Measurements from ENCODE around the gene EFS. TPM values are rescaled to one million over a fixed set of nuclear protein-coding genes. Genes with fewer than 3 reads are reported as not detected.

The EFS gene
- total RNA-seq, 4 donors from 2014 or later: 10.1 to 21.4 (median 12.8) TPM

- Histone ChIP-seq H3K4me1 (peaks cover 31 to 46% (median 41%) of the 10 kb centered on the region in 4 donors), H3K27ac (replicated peaks in 1 of 4) (peak overlapping the region in 2 of 4 donors; percentile 91), H3K4me3 (no peak overlapping the region), H3K9me3 (no peaks in the 10 kb centered on the region), H3K27me3 (no peaks in the 10 kb centered on the region), H3K36me3 (peaks cover 10 to 46% (median 32%) of the 10 kb centered on the region in 4 donors)
- TF ChIP-seq POLR2A (IDR thresholded peaks at IDR 0.05; ENCODE audit: low read depth): no peak
- TF ChIP-seq CTCF (IDR thresholded peaks at IDR 0.05): no peak
- no peak for TF ChIP-seq EP300 (IDR thresholded peaks at IDR 0.05)
- TF ChIP-seq POLR2AphosphoS5 (IDR thresholded peaks at IDR 0.05): no peak
- no peak for DNase-seq (ENCODE audit: extremely low spot score)
- intact Hi-C loops (cut with DNase I): loop anchor here (10.0 kb wide), 2 partner anchors 184 to 1136 kb away; partner anchors contain the start of gene SDR39U1
- 88% methylated on average over 17 of the region's 17 CpGs for WGBS
Measured at GRCh38 chr14:23308721-23309445, 56.1 kb downstream of the EFS start.

DNA sequence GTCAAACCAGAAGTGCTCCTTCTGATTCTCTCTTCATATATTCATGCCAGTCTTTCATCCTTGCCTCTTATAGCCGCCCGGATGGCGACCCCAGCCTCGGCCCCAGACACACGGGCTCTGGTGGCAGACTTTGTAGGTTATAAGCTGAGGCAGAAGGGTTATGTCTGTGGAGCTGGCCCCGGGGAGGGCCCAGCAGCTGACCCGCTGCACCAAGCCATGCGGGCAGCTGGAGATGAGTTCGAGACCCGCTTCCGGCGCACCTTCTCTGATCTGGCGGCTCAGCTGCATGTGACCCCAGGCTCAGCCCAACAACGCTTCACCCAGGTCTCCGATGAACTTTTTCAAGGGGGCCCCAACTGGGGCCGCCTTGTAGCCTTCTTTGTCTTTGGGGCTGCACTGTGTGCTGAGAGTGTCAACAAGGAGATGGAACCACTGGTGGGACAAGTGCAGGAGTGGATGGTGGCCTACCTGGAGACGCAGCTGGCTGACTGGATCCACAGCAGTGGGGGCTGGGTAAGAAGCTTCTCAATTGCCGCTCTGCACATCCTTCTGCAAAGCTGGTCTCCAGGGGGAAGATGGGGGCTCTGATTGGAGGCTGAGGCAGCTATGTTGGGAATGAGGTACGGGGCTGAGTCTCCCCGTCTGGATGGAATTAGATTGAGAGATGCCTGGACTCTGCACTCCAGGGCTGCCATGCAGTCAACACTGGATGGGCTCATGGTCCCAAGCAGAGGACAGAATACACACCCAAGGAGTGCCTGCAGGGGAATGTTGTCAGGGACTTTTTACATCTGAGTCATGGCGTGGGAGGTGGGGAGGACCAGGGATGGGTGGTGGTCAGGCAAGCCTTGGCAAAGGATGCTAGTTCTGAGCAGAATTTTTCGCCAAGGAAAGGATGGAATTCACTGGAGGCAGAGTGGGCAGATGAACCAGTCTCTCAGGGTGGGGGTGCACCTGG, 57.0 kb downstream of the EFS start:
- Histone ChIP-seq H3K27ac (replicated peaks in 1 of 4) (peak overlapping the region; percentile 87 to 91 (median 90)), H3K9me3 (no peaks in the 10 kb centered on the region), H3K27me3 (no peaks in the 10 kb centered on the region), H3K36me3 (peaks cover 10 to 46% (median 32%) of the 10 kb centered on the region in 4 donors), H3K4me3 (peak overlapping the region; percentile 69 to 87 (median 75)), H3K4me1 (peaks cover 33 to 50% (median 46%) of the 10 kb centered on the region in 4 donors)
- intact Hi-C loops (cut with DNase I): loop anchor here (10.0 kb wide), 2 partner anchors 183 to 1137 kb away; partner anchors contain the start of gene SDR39U1
- no peak for DNase-seq (ENCODE audit: extremely low spot score)
- no peak for TF ChIP-seq EP300 (IDR thresholded peaks at IDR 0.05)
- TF ChIP-seq POLR2AphosphoS5 (IDR thresholded peaks at IDR 0.05): no peak
- TF ChIP-seq CTCF (IDR thresholded peaks at IDR 0.05): no peak
- no peak for TF ChIP-seq POLR2A (IDR thresholded peaks at IDR 0.05; ENCODE audit: low read depth)
- 80% methylated on average over 14 of the region's 22 CpGs for WGBS

GRCh38 chr14:23307146-23307530, 57.8 kb downstream of the EFS start:
- 10% methylated on average over 4 of the region's 5 CpGs for WGBS
- Histone ChIP-seq H3K4me3 (peak overlapping the region; percentile 69 to 87 (median 75)), H3K9me3 (no peaks in the 10 kb centered on the region), H3K27ac (replicated peaks in 1 of 4) (peak overlapping the region; percentile 87 to 91 (median 90)), H3K27me3 (no peaks in the 10 kb centered on the region), H3K4me1 (peaks cover 35 to 57% (median 50%) of the 10 kb centered on the region in 4 donors), H3K36me3 (peaks cover 10 to 43% (median 30%) of the 10 kb centered on the region in 4 donors)
- intact Hi-C loops (cut with DNase I): loop anchor here (10.0 kb wide), 2 partner anchors 182 to 1138 kb away; partner anchors contain the start of gene SDR39U1
- no peak for DNase-seq (ENCODE audit: extremely low spot score)
- no peak for TF ChIP-seq POLR2A (IDR thresholded peaks at IDR 0.05; ENCODE audit: low read depth)
- no peak for TF ChIP-seq CTCF (IDR thresholded peaks at IDR 0.05)
- TF ChIP-seq EP300 (IDR thresholded peaks at IDR 0.05): no peak
- no peak for TF ChIP-seq POLR2AphosphoS5 (IDR thresholded peaks at IDR 0.05)

GRCh38 chr14:23306412-23307145, 58.4 kb downstream of the EFS start, which contains the start of gene BCL2L2:
TSS of gene BCL2L2 (plus strand) at chr14:23306833. CDS start at chr14:23307768, 935 bp downstream.
- peak within 1 kb of the TSS; percentile 87 to 91 (median 90) for H3K27ac ChIP-seq (replicated peaks in 1 of 4)
- intact Hi-C loops (cut with DNase I): loop anchor here (10.0 kb wide), 2 partner anchors 182 to 1138 kb away; partner anchors contain the start of gene SDR39U1
- H3K9me3 ChIP-seq: no peaks in the 10 kb centered on the region
- DNase-seq (ENCODE audit: extremely low spot score): peak; percentile 96
- under 1% methylated on average over 20 of the region's 24 CpGs for WGBS
- H3K4me1 ChIP-seq: peaks cover 35 to 57% (median 50%) of the 10 kb centered on the region in 4 donors
- peak within 1 kb of the TSS; percentile 69 to 87 (median 75) for H3K4me3 ChIP-seq
- TF ChIP-seq CTCF (IDR thresholded peaks at IDR 0.05) (no peak), POLR2A (IDR thresholded peaks at IDR 0.05; ENCODE audit: low read depth) (peak; percentile 9), EP300 (IDR thresholded peaks at IDR 0.05) (no peak), POLR2AphosphoS5 (IDR thresholded peaks at IDR 0.05) (peak; percentile 72 to 86)
- H3K27me3 ChIP-seq: no peaks in the 10 kb centered on the region
- peaks cover 5 to 38% (median 30%) of the 10 kb centered on the region in 4 donors for H3K36me3 ChIP-seq
